ENCODE measurements around the gene TAF1B. TPM values are rescaled to one million over a fixed set of nuclear protein-coding genes. Genes with fewer than 3 reads are reported as not detected.
A peak's percentile ranks its signal among the peaks of the same experiment; 100 is the strongest.

The TAF1B gene
- total RNA-seq, 2 donors from 2014 or later: 8.8 to 13.0 TPM

GRCh38 chr2:9797681-9798556 is 45.4 kb upstream of the TAF1B start:
- intact Hi-C loops (cut with DNase I): no loop called here
- no peak overlapping the region for H3K4me3 ChIP-seq
- peaks cover 19% of the 10 kb centered on the region for H3K4me1 ChIP-seq
- H3K27ac ChIP-seq: peak overlapping the region; percentile 63
- no peaks in the 10 kb centered on the region for H3K9me3 ChIP-seq
- H3K27me3 ChIP-seq: no peaks in the 10 kb centered on the region
- DNase-seq: peak; percentile 59
- H3K9ac ChIP-seq (ENCODE audit: low read depth in 2 of 2, low read length in 2 of 2): no peak overlapping the region
- no peak for TF ChIP-seq CTCF (IDR thresholded peaks at IDR 0.05)
- no peaks in the 10 kb centered on the region for H3K36me3 ChIP-seq

DNA sequence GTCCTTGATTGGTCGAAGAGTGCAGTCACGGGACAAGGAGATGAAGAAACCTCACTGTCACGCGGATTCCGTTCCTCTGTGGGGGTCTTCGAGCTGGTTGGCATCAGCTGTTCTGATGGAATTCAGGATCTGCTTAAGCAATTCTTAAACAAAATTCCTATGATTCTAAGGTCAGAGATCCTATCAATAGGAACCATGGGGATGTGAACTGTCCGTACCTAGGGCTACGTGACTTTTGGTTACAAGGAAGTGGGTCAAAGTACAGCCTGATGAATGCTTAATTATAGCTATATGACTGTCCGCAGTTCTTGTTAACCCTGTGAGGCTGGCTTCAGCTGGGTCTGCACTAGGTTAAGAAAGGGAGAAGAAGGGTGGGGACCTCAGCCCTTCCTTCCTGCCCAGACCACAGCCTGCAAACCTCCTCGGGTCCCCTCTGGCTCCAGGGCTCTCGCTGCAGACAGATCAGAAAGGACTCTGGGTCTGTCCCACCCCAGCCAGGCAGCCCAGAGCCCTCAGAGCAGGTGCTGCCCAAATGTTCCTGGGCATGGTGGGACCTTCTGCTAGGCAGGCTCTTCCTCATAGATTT is 44.2 kb upstream of the TAF1B start:
- Histone ChIP-seq H3K27ac (peak overlapping the region; percentile 63), H3K4me3 (no peak overlapping the region)
- intact Hi-C loops (cut with DNase I): no loop called here

GRCh38 chr2:9799729-9800632 is 43.3 kb upstream of the TAF1B start:
- Histone ChIP-seq H3K27ac (peak overlapping the region; percentile 63), H3K4me1 (peaks cover 19% of the 10 kb centered on the region), H3K27me3 (no peaks in the 10 kb centered on the region), H3K4me3 (no peak overlapping the region), H3K9ac (ENCODE audit: low read depth in 2 of 2, low read length in 2 of 2) (no peak overlapping the region), H3K9me3 (no peaks in the 10 kb centered on the region), H3K36me3 (no peaks in the 10 kb centered on the region)
- TF ChIP-seq CTCF (IDR thresholded peaks at IDR 0.05): peak; percentile 92
- peak; percentile 96 for DNase-seq
- intact Hi-C loops (cut with DNase I): no loop called here

More for the DNA sequence above, 44.2 kb upstream of the TAF1B start:
- peak; percentile 52 for DNase-seq
- H3K27me3 ChIP-seq: no peaks in the 10 kb centered on the region
- peaks cover 19% of the 10 kb centered on the region for H3K4me1 ChIP-seq
- H3K9me3 ChIP-seq: no peaks in the 10 kb centered on the region
- no peaks in the 10 kb centered on the region for H3K36me3 ChIP-seq
- no peak for TF ChIP-seq CTCF (IDR thresholded peaks at IDR 0.05)
- peak overlapping the region in 1 of 2 donors; percentile 36 for H3K9ac ChIP-seq (ENCODE audit: low read depth in 2 of 2, low read length in 2 of 2)

GRCh38 chr2:9800639-9800974 is 42.7 kb upstream of the TAF1B start:
- Histone ChIP-seq H3K27ac (no peak overlapping the region), H3K4me3 (no peak overlapping the region), H3K27me3 (no peaks in the 10 kb centered on the region), H3K9ac (ENCODE audit: low read depth in 2 of 2, low read length in 2 of 2) (peak overlapping the region in 1 of 2 donors; percentile 0), H3K4me1 (peaks cover 19% of the 10 kb centered on the region), H3K36me3 (no peaks in the 10 kb centered on the region), H3K9me3 (no peaks in the 10 kb centered on the region)
- DNase-seq: no peak
- TF ChIP-seq CTCF (IDR thresholded peaks at IDR 0.05): no peak
- intact Hi-C loops (cut with DNase I): no loop called here

DNA sequence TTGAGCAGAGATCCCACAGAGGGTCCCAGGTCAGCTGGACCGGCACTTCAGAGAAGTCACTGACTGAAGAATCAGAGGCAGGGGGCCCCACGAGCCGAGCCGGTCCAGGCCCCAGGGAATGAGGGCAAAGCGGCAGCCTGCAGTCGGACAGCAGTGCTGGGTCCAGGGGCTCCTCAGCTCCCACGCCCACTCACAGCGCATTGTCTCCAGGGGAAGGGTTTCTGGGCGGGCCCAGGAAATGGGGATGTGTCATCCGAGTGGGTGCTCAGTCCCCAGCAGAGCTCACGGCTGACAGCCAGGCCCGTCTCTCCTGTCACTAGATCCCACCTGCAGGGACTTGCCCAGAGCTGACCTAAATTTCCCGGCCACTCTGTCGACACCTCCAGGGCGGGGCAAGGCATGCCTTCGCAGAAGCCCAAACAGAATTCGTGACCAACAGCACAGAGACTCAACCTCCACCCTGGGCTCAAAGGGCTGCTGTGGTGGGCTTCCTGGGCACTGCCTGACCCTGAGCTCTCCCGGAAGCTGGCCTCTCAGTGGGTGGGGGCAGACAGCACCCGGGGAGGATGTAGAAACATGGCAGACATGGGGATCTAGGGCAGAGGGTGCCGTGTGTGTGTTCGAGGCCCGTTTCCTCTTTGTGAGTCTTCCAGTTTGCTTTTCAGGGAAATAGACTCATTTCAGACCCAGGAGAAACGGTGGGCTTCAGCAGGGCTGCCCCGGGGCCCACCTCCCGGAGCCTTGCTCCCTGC is 42.1 kb upstream of the TAF1B start:
- no peak for TF ChIP-seq CTCF (IDR thresholded peaks at IDR 0.05)
- DNase-seq: no peak
- peak overlapping the region; percentile 0 to 27 for H3K9ac ChIP-seq (ENCODE audit: low read depth in 2 of 2, low read length in 2 of 2)
- H3K36me3 ChIP-seq: no peaks in the 10 kb centered on the region
- H3K27me3 ChIP-seq: no peaks in the 10 kb centered on the region
- H3K4me3 ChIP-seq: no peak overlapping the region
- no peak overlapping the region for H3K27ac ChIP-seq
- no peaks in the 10 kb centered on the region for H3K9me3 ChIP-seq
- peaks cover 19% of the 10 kb centered on the region for H3K4me1 ChIP-seq
- intact Hi-C loops (cut with DNase I): no loop called here
